Endothelial cell of umbilical vein (primary cell): ENCODE data around the gene DIP2A. TPM values are rescaled to one million over a fixed set of nuclear protein-coding genes. Genes with fewer than 3 reads are reported as not detected.

Source experiments
- BruUV-seq: library from RNA; stranded (reverse); fragments of 400-500 nt; replicated peaks from 2 replicates; lab custom pipeline; 2021; lab: Mats Ljungman, UMichigan
- CTCF ChIA-PET: fragments of 300-600, 350-600 bp; sonication (Branson Sonifier 250); formaldehyde crosslinking; loops from one replicate; lab custom pipeline; 2021; ENCODE audit warnings: antibody characterized with exemption, inconsistent platforms; lab: Charles Lee
- POLR2A ChIA-PET: fragments of 300-600, 350-600 bp; sonication (Branson Sonifier 250); formaldehyde crosslinking; loops from one replicate; lab custom pipeline; 2021; ENCODE audit warnings: antibody characterized with exemption, inconsistent platforms; lab: Charles Lee
- DNase-seq: peaks from one replicate; pipeline ENCODE4 v3.0.0-alpha.2; 2011; ENCODE audit warnings: low read depth, low spot score
- FAIRE-seq: peaks from 2 replicates; lab custom pipeline; 2011; peaks lifted over from hg19 to GRCh38; lab: Jason Lieb, UNC
- H2AFZ ChIP-seq: 2 replicates; pipeline ENCODE4 v1.6.0; 2012; ENCODE audit warnings: low read depth, low read length, control low read depth, inconsistent platforms
- H3K27ac ChIP-seq: 2 replicates; pipeline ENCODE4 v1.5.1; 2011; ENCODE audit warnings: low read depth, mild to moderate bottlenecking, control low read depth, low read length, moderate library complexity; ENCODE audit not compliant: insufficient read depth
- H3K27me3 ChIP-seq, 2 experiments: 2 replicates each; pipeline versions ENCODE4 v1.6.0 to v1.6.1; 2011; ENCODE audit warnings: low read length in 2 of 2, mixed read lengths in 1 of 2; ENCODE audit not compliant: control insufficient read depth in 2 of 2, insufficient read depth in 2 of 2
- H3K36me3 ChIP-seq, 2 experiments: 2 replicates in 1 of 2; 3 replicates in 1 of 2; pipeline ENCODE4 v1.5.1; 2011; ENCODE audit warnings: low read length in 2 of 2, mild to moderate bottlenecking in 1 of 2, moderate library complexity in 1 of 2; ENCODE audit not compliant: control insufficient read depth in 2 of 2, insufficient read depth in 2 of 2; ENCODE audit errors: extremely low read depth in 1 of 2
- H3K4me1 ChIP-seq: 3 replicates; pipeline ENCODE4 v1.5.1; 2011; ENCODE audit warnings: mild to moderate bottlenecking, low read length; ENCODE audit not compliant: control insufficient read depth, insufficient read depth; ENCODE audit errors: extremely low read depth
- H3K4me2 ChIP-seq: 2 replicates; pipeline ENCODE4 v1.6.1; 2011; ENCODE audit warnings: low read length, control low read depth, mixed read lengths; ENCODE audit not compliant: insufficient read depth
- H3K4me3 ChIP-seq, 3 experiments: fragments of 200-600 bp in 1 of 3; sonication (generic), shearing (Covaris generic) in 1 of 3; replicated peaks in 1 of 3; 2 replicates each; pipeline ENCODE4 v1.5.1; 2011 to 2016; ENCODE audit warnings: control low read depth in 3 of 3, low read length in 3 of 3, mild to moderate bottlenecking in 2 of 3, inconsistent platforms in 1 of 3, low read depth in 1 of 3, moderate library complexity in 1 of 3; ENCODE audit not compliant: insufficient read depth in 1 of 3
- H3K79me2 ChIP-seq: 2 replicates; pipeline ENCODE4 v1.6.0; 2012; ENCODE audit warnings: low read length, inconsistent platforms; ENCODE audit not compliant: control insufficient read depth, insufficient read depth
- H3K9ac ChIP-seq: replicated peaks from 2 replicates; pipeline ENCODE3; 2011; ENCODE audit warnings: low read length, control low read depth; ENCODE audit not compliant: insufficient read depth; ENCODE audit errors: extremely low read depth
- H3K9me1 ChIP-seq: replicated peaks from 3 replicates; pipeline ENCODE4 v1.6.0; 2011; ENCODE audit warnings: mild to moderate bottlenecking, low read length; ENCODE audit not compliant: control insufficient read depth, insufficient read depth; ENCODE audit errors: extremely low read depth
- H3K9me3 ChIP-seq: replicated peaks from 2 replicates; pipeline ENCODE4 v1.5.1; 2012; ENCODE audit warnings: low read length, inconsistent platforms; ENCODE audit not compliant: control insufficient read depth, insufficient read depth
- H4K20me1 ChIP-seq: replicated peaks from 2 replicates; pipeline ENCODE3; 2011; ENCODE audit warnings: mild to moderate bottlenecking, low read length; ENCODE audit not compliant: control insufficient read depth, insufficient read depth; ENCODE audit errors: extremely low read depth
- CTCF ChIP-seq, 2 donors: IDR thresholded peaks; 1 replicate in 1 of 2; 2 replicates in 1 of 2; pipeline ENCODE4 v1.5.1; 2011; ENCODE audit warnings: low read length in 2 of 2, mild to moderate bottlenecking in 2 of 2, moderate library complexity in 2 of 2, control low read depth in 1 of 2, inconsistent platforms in 1 of 2, low read depth in 1 of 2; ENCODE audit not compliant: insufficient read depth in 1 of 2; ENCODE audit errors: extremely low read depth in 1 of 2
- EZH2 ChIP-seq: IDR thresholded peaks from 2 replicates; pipeline ENCODE4 v1.6.1; 2012; ENCODE audit warnings: borderline replicate concordance, low read depth, mild to moderate bottlenecking, moderate library complexity, low read length, inconsistent platforms; ENCODE audit not compliant: severe bottlenecking
- FOS ChIP-seq: IDR thresholded peaks from 2 replicates; pipeline ENCODE4 v1.6.1; 2011; ENCODE audit warnings: mild to moderate bottlenecking, low read length, moderate library complexity, borderline replicate concordance; ENCODE audit not compliant: insufficient read depth
- GATA2 ChIP-seq: IDR thresholded peaks from 2 replicates; pipeline ENCODE4 v1.7.0; 2011; ENCODE audit warnings: low read depth, mild to moderate bottlenecking, moderate library complexity, mixed read lengths, low read length; ENCODE audit not compliant: insufficient read length, insufficient read depth
- JUN ChIP-seq: IDR thresholded peaks from 2 replicates; pipeline ENCODE4 v1.6.1; 2011; ENCODE audit warnings: borderline replicate concordance, low read depth; ENCODE audit not compliant: insufficient read length, insufficient read depth
- MAX ChIP-seq: IDR thresholded peaks from 2 replicates; pipeline ENCODE4 v1.6.1; 2011; ENCODE audit not compliant: insufficient read depth, insufficient read length
- MYC ChIP-seq: IDR thresholded peaks from one replicate; pipeline ENCODE4 v1.6.1; 2011; ENCODE audit warnings: mild to moderate bottlenecking, low read depth, low read length
- POLR2A ChIP-seq: IDR thresholded peaks from 2 replicates; pipeline ENCODE4 v1.6.1; 2012; ENCODE audit warnings: low read depth, mild to moderate bottlenecking, control low read depth, low read length
- POLR2AphosphoS5 ChIP-seq: IDR thresholded peaks from 2 replicates; pipeline ENCODE4 v1.6.1; 2012; ENCODE audit warnings: low read depth, mild to moderate bottlenecking, control low read depth, low read length, moderate library complexity; ENCODE audit not compliant: insufficient read depth
- dilution Hi-C: fragments of 300-500 bp; cut with MboI; formaldehyde crosslinking; loops from one replicate; pipeline ENCODE4 v1.15.0; 2019; ENCODE audit warnings: low sequenced_read_pairs; ENCODE audit not compliant: extremely low pct_ligation_motif_present
- intact Hi-C: fragments of 100-400 bp; cut with micrococcal nuclease; formaldehyde crosslinking; loops from one replicate; pipeline ENCODE4 v1.10.0; 2022
- polyA plus RNA-seq, 4 experiments: library from polyadenylated mRNA; depleted of rRNA in 3 of 4; stranded (reverse) in 3 of 4; unstranded in 1 of 4; fragments of >200 nt; gene quantifications; 2 replicates each; pipeline versions ENCODE4 v1.2.1 to v1.2.3, GENCODE V29; 2011 to 2012; ENCODE audit warnings: missing spikeins in 1 of 4
- total RNA-seq: library from RNA; stranded (reverse); gene quantifications from 2 replicates; pipeline ENCODE4 v1.2.3, GENCODE V29; 2021

Gene DIP2A
- total and polyA plus RNA-seq, 2 donors (not counting 3 experiments of a cell fraction or from before 2014, with no cell fraction given), result 34.5 to 62.1 TPM

DNA sequence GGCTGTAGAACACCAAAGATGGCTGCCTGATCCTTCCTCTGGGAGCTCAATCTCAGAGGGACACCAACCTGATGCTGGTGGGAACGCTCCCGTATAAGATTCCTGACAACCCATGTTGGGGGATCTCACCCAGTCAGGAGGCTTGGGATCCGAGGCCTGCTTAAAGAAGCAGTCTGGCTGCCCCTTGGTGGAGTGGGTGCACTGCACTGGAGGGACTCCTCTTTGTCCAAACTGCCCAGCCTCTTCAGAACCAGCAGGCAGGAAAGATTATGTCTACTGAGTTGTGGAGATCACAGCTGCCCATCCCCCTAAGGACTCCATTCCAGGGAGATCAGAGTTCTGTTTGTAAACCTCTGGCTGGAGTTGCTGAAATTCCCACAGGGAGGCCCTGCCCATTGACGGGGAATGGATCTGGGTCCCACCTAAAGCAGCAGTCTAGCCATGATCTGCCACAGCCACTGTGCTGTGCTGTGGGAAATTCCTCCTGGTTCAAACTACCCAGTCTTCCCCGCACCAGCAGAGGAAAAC lies 123.2 kb downstream of the DIP2A start:
- intact Hi-C loops, result no loop called here
- ChIA-PET CTCF (no interaction called here), POLR2A (interaction anchor here (0.6 kb wide), 1 partner anchor 63 kb away, joined by 3 read pairs; no protein-coding TSS in a partner anchor)
- no peaks in the 10 kb centered on the region for H3K27me3 ChIP-seq
- dilution Hi-C loops, result no loop called here
- H2AFZ ChIP-seq, result no peak overlapping the region
- no peak for DNase-seq
- no peaks in the 10 kb centered on the region for H3K9me3 ChIP-seq
- H3K4me2 ChIP-seq, result no peak overlapping the region
- peaks cover 0 to 3% of the 10 kb centered on the region in 2 experiments for H3K36me3 ChIP-seq
- H3K9me1 ChIP-seq, result no peaks in the 10 kb centered on the region
- no peak overlapping the region for H3K9ac ChIP-seq
- no TSS peak for BruUV-seq
- no peaks in the 10 kb centered on the region for H3K79me2 ChIP-seq
- TF ChIP-seq JUN, result no peak
- TF ChIP-seq EZH2, result no peak
- TF ChIP-seq MYC, result no peak
- no peak for TF ChIP-seq POLR2AphosphoS5
- no peak for TF ChIP-seq GATA2
- TF ChIP-seq FOS, result no peak
- TF ChIP-seq CTCF (IDR thresholded peaks at IDR 0.05; ENCODE audit: extremely low read depth in 1 of 2, insufficient read depth in 1 of 2, low read depth in 1 of 2, low read length in 2 of 2), result no peak
- TF ChIP-seq MAX, result no peak
- TF ChIP-seq POLR2A, result no peak
- no peak for FAIRE-seq
- H3K27ac ChIP-seq, result no peak overlapping the region
- H3K4me3 ChIP-seq, result no peak overlapping the region
- no peaks in the 10 kb centered on the region for H3K4me1 ChIP-seq
- no peaks in the 10 kb centered on the region for H4K20me1 ChIP-seq
